DLD1 (cell line): ENCODE results near the gene PRDM16.

Source experiments
- in situ Hi-C: cut with HindIII; loops from 2 replicates; pipeline ENCODE4 v1.10.0; 2017; ENCODE audit warnings: low sequenced_read_pairs

PRDM16 gene

GRCh38 chr1:3248155-3249141 lies 179.4 kb downstream of the PRDM16 start:
- in situ Hi-C loops: loop anchor here (10.0 kb wide), 1 partner anchor 136 kb away; no protein-coding TSS in a partner anchor

DNA sequence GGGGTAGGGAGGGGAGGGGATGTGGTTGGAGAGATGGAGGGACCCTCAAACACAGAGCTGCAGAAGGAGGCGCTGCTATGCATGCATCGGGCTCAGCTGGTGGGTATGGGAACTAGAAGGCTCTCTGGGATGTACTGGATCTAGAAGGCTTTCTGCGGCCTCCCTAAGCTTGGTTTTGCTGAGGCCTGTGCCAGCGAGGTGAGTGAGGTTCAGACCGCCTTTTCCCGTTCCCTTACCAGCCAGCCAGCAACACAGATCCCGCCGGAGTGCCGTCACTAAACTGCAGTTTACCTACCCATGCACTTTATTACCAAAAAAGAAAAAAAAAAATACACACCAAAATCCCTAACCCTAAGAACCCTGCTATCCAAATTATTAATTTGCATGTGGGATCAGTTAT lies 180.2 kb downstream of the PRDM16 start:
- in situ Hi-C loops: loop anchor here (10.0 kb wide), 1 partner anchor 136 kb away; no protein-coding TSS in a partner anchor

DNA sequence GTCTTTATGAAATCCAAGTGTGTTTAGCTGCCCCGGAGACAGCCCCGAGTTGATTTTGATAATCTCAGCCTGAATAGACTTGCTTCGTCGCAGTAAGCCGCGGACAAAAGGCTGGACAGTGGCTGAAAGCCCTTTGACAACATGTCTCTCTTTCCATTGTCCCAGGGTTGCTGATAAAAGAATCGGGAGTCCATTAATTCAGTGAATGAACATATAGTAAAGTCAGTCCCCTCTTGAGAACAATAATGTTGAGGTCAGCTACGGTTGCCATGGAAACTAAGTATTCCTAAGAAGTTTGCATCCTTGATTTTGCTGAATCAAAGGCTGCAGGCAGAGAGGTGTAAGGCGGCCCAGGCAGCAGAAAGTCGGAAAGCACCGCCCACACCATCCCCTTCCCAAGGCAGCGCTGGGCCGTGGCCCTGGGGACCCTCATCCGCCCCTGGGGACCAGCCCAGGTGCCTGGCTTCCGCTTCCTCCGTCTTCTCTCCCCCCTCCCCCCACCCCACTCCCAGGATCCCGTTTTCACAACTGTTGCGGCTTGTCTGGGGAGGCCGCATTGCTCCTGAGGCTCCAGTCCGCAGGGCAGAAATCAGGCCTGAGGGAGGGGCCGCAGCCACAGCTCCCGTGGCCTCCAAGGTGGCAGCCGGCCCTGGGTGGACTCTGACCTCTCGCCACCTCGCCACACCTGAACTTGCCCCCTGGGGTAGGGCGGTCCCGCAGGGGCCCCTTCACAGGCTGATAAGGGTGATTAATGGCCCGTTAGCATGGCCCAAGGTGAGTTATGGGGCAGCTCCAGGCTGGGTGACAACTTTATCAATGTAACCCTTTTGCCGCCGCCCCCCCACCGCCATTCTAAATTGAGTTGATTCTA lies 180.9 kb downstream of the PRDM16 start:
- in situ Hi-C loops: loop anchor here (10.0 kb wide), 1 partner anchor 135 kb away; no protein-coding TSS in a partner anchor

GRCh38 chr1:3250624-3251023 lies 181.6 kb downstream of the PRDM16 start:
- in situ Hi-C loops: no loop called here

- in situ Hi-C loops: no loop called here
Measured at GRCh38 chr1:3251099-3251806, 182.2 kb downstream of the PRDM16 start.

DNA sequence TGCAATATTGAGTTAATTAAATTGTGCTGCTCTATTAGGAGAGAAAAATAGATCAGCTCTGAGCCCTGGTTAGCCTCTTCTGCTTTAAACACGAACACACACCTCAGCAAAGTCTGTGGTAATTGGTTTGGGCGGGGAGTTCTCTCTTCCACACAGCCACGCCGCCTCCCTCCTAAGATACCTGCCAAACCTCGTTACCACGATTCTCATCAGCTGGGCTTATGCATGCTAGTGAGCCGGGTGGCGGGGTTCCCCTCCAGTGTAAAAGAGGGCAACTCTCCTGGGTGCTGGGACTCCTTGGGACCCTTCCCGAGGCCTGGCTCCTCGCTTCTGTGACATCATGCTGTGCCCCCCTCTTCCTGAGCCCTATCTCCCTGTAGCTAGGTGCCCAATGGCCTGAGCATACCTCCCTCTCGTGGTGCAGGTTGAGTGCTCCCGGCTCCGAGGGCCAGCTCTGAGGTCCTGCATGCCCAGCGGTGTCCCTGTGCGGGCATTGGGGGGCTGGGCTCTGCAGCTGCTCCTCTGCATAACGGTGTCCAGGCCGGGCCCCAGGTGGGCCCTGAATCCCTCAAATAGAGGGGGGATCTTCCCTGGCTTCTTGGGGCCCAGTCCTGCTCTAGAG lies 182.9 kb downstream of the PRDM16 start:
- in situ Hi-C loops: no loop called here

DNA sequence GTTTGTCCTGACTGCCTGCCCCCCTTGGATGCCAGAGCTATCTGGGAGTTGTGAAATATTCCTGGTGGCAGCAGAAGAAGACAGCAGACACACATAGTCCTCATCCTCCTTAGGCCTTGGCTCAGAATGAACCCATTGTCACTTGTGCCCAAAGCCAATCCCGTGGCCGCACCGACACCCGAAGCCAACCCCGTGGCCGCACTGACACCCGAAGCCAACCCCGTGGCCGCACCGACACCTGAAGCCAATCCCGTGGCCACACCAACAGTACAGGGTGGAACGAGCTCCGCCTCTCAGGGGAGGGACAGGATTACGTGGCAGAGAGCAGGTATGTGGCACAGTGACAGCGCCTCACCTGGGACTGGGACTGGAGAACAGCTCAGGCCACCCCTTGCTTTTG lies 186.7 kb downstream of the PRDM16 start:
- in situ Hi-C loops: no loop called here

- in situ Hi-C loops: no loop called here
Measured at GRCh38 chr1:3257788-3258187, 188.8 kb downstream of the PRDM16 start.

DNA sequence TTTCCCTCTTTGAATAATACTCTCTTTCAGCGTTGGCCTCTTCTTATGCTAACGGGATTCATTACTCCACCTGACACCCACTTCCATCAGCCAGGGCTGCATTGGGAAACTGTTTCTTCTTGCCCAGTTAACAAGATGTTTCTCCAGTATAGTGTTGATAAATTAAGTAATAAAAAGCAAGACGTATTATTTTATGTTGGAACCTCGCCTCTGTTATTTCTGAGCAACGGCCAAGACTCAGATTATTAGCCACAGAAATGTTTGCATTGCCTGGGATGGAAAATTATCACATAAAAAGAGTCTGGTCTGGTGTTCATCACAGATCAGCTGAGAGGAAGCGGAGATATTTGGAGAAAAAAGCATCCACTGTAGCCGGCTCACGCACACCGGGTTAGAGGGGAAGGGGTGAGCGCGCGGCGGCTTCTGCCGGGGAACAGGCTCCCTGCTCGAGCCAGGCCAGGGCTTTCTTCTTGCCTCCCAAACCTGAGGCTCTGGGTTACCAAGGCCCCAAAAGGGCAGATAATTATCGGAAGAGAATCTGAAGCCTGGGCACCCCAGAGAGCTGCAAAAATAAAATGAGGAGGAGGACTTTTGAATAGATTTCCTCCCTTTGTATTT lies 189.5 kb downstream of the PRDM16 start:
- in situ Hi-C loops: no loop called here

GRCh38 chr1:3259020-3259419 lies 190.0 kb downstream of the PRDM16 start:
- in situ Hi-C loops: no loop called here

DNA sequence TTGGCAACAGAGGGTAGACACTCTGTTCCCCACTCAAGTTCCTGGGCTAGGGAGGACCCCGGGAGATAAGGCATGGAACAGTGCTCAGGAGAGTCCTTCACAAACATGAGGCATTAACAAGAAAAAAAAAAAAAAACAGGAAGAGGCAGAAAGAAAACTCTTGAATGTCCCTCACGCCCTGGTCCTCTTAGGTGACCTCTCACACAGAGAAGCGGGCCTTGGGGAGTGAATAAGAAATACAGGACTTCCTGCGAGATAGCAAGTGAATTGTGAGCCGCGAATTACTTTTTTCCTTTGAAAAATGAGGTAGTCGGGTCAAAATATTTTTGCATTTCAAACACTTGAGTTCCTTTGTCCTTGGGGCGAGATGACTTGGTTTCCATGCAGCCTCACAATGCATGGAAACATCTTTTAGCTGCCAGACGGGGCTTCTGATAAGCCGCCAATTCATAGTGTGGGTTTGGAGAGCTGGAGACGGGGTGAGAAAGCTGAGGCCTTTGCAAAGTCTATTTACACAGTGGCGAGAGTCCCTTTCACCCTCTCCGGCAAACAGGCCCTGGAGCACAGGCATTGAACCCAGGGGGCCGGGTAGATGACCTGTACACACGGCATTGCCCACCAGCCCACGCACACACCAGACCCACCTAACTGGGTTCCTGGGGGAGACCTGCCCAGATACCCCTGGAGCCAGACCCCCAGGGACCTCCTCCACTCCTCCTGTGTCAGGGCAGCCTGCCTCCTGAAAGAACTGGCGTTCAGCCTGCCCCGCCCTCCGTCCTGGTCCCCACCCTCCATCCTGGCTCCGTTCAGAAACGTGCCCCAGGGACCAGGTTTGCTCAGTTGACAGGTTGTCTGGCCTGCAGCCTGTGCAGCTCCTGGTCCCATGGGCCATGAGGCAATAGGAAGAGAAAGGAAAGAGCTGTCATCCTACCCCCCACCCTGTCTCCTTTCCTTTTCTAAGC lies 192.3 kb downstream of the PRDM16 start:
- in situ Hi-C loops: no loop called here

DNA sequence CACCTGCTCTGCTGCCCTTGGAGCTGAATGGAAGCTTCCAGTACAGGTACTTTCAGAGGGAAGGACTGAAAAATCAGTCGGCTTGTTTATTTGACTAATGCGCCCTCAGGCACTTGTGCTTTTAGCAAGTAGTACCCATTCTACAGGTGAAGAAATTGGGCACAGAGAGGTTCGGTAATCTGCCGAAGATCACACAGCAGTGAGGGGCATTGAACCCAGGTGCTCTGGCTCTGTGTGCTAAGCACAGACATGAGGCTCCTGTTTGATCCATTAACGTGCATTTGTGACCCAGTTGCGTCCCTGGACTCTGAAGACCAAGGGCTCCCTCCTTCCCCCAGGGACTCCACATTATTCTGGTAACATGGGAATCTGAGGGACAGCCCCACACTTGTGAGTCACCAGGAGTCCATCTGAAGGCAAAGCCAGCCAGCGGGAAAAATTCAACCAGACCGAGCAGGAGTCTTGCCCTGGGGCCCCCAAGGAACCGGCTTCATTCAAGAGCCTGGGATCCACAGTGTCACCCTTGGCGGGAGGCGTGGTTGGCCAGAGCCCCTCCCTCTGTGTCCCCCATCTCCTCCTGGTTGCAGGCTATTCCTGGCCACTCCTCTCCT lies 193.1 kb downstream of the PRDM16 start:
- in situ Hi-C loops: no loop called here

DNA sequence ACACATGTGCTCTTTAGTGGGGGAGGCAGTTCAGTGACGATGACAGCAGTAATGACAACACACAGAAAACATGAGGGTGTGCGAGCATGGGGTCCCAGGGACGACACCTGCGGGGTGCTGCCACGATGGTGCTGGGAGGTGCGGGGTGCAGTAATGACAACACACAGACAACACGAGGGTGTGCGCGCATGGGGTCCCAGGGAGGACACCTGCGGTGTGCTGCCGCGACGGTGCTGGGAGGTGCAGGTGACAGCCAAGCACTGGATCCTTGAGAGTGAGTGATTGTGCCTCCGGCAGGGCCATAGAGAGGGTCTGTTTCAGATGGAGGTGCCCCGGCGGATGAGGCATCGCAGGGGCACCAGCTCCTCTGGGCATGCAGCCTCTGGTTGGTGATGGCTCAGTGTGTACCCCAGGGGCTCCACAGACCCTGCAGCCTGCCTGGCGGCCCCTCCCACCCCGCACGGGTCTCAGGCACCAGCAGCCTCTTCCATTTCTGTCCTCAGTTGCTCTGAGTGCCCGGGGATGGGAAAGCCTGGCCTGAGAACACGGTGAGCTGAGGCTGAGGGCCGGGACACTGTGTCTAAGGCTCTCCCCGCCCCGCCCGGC lies 193.8 kb downstream of the PRDM16 start:
- in situ Hi-C loops: no loop called here

DNA sequence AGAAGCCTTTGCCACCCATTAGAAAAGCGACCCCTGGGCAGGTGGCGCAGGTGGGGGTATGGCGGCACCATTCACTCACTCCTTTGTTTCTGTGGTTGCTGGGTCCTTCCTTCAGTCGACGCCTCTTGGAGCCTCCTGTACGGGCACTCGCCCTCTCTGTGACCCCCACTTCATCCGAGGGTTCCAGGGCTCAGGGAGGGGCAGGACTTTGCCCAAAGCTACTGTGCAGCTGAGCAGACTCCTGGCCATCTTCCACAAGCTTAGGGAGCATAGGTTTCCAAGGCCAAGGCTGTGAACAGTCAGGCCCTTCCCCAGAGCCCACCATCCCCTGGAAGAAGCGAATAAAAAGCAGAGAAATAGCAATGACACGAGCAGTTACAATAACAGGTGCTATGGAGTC lies 194.8 kb downstream of the PRDM16 start:
- in situ Hi-C loops: no loop called here

- in situ Hi-C loops: no loop called here
Measured at GRCh38 chr1:3264456-3264855, 195.5 kb downstream of the PRDM16 start.

DNA sequence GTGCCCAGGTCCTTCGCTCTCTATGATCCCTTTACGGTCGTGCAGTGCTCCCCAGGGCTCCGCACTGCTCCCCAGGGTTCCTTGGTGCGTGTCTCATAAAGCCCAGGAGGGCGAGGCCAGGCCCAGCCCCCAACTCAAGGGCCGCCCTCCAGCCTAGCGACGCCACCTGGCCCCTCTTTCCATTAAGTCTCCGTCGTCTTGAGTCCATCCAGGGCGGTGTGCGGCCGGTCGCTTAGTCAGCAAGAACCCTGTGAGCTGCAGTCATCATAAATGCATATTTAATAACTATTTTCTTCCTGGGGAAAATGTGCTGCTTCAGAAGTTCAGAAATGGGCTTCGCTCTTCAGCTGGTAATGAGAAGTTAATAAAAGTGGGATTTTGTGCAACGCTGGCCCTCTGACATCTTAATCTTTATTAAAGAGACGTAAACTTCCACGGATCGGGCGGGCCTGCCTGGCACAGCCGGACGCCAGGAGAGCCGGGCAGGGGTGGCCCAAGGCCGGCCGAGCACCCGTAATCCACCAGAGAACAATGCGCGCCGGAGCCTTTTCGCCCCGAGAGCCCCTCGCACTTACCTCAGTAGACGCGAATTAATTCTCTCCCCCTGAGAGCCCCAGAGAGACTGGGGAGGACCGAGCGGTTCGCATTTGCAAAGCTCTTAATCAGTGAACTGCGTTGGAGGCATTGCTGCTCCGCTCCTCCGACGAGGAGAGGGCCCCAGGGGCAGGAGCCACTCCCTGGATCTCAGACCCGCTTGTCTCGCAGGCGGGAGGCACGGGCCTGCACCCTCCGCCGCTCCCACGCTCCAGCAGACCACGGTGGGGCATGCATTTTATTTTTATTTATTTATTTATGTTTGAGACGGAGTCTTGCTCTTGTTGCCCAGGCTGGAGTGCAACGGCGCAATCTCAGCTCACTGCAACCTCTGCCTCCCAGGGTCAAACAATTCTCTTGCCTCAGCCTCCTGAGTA lies 197.1 kb downstream of the PRDM16 start:
- in situ Hi-C loops: no loop called here
